Measurements from ENCODE around the gene GPRC5C.

The GPRC5C gene

DNA sequence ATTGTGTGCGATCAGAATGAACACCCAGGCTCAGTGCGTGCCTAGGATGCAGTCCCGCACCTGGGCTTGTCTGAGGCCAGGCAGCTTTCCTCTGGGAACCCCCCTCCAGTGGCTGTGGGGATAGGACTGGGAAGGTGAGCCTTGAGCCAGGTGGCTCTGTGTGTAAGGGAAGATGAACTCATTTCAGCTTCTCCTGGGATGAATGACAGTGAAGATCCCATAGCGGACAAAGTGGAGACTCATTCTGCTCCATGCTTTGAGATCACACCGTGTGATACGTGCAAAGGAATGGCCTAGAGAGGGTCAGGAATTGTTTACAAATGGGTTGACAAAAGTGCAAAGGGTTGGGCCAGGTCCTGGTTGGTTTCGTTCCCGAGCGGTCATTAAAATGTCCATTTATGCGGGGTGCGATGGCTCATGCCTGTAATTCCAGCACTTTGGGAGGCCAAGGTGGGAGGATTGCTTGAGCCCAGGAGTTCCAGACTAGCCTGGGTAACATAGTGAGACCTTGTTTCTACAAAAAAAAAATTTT is 15.8 kb downstream of the GPRC5C start:
- no peak overlapping the region for H3K4me3 ChIP-seq (ENCODE audit: low read depth, low read length)
- DNase-seq (ENCODE audit: low read depth), result no peak
- TF ChIP-seq, protein P1, sequence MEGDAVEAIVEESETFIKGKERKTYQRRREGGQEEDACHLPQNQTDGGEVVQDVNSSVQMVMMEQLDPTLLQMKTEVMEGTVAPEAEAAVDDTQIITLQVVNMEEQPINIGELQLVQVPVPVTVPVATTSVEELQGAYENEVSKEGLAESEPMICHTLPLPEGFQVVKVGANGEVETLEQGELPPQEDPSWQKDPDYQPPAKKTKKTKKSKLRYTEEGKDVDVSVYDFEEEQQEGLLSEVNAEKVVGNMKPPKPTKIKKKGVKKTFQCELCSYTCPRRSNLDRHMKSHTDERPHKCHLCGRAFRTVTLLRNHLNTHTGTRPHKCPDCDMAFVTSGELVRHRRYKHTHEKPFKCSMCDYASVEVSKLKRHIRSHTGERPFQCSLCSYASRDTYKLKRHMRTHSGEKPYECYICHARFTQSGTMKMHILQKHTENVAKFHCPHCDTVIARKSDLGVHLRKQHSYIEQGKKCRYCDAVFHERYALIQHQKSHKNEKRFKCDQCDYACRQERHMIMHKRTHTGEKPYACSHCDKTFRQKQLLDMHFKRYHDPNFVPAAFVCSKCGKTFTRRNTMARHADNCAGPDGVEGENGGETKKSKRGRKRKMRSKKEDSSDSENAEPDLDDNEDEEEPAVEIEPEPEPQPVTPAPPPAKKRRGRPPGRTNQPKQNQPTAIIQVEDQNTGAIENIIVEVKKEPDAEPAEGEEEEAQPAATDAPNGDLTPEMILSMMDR (IDR thresholded peaks at IDR 0.05; ENCODE audit: control insufficient read depth, extremely low read depth, insufficient read depth), result no peak

DNA sequence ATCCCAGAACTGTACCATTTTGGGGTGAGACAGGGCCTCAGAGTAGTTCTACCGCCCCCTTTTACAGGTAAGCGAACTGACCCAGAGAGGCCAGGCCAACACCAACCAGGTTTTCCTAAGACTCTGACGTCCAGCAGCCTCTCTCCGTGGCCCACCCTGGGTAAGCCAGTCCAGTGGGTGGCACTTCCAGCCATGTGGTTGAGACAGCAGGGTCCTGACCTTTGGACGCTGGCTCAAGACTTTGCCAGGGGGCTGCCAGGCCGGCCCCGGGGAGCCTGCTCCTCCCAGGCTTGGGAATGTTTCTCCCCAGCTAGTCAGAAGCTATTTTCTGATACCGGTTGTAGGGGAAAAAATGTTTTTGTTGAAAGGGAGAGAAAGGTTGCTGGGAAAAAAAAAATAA is 16.9 kb downstream of the GPRC5C start:
- DNase-seq (ENCODE audit: low read depth), result no peak

DNA sequence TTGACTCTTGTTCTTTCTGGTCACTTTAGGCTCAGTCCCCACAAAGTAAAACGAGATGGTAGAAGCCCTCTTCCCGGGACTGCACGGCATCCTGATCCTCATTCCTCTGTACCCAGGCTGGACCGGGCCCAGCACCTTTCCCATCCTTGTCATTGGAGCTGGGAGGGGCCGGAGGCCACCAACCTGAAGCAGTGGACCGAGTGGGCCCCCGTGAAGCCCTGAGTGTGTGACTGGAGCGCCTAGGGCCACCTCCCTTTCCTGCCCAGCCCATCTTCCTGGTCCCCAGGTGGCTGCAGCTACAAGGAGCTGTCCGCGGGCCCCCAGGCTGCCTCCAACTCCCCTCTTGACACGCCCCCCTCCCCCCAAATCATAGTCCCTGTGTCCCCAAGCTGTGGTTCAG is 17.4 kb downstream of the GPRC5C start:
- H3K4me3 ChIP-seq (ENCODE audit: low read depth, low read length), result no peak overlapping the region
- no peak for DNase-seq (ENCODE audit: low read depth)
- TF ChIP-seq, protein P1 (IDR thresholded peaks at IDR 0.05; ENCODE audit: control insufficient read depth, extremely low read depth, insufficient read depth), result no peak

More for the DNA sequence above, 16.9 kb downstream of the GPRC5C start:
- TF ChIP-seq, protein P1 (IDR thresholded peaks at IDR 0.05; ENCODE audit: control insufficient read depth, extremely low read depth, insufficient read depth), result no peak
- H3K4me3 ChIP-seq (ENCODE audit: low read depth, low read length), result no peak overlapping the region

DNA sequence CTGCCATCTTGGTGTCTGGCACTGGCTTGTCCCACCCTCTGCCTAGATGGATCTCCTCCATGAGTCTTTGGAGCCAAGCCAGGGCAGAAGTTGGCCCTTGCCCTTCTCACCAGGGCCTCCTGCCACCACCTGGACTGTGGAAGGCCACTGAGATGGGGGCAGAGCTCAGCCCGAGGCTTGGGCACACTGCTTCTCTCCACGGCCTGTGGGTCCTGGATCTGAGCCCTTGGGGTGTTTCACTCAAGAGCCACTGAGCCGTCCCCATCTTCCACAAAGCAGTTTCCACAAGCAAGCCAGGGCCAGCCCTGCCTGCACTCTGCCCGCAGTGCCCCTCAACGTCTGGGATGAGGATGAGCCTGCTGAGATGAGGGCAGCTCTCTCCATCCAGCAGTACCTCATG is 17.9 kb downstream of the GPRC5C start:
- TF ChIP-seq, protein P1 (IDR thresholded peaks at IDR 0.05; ENCODE audit: control insufficient read depth, extremely low read depth, insufficient read depth), result no peak
- no peak for DNase-seq (ENCODE audit: low read depth)
- no peak overlapping the region for H3K4me3 ChIP-seq (ENCODE audit: low read depth, low read length)

DNA sequence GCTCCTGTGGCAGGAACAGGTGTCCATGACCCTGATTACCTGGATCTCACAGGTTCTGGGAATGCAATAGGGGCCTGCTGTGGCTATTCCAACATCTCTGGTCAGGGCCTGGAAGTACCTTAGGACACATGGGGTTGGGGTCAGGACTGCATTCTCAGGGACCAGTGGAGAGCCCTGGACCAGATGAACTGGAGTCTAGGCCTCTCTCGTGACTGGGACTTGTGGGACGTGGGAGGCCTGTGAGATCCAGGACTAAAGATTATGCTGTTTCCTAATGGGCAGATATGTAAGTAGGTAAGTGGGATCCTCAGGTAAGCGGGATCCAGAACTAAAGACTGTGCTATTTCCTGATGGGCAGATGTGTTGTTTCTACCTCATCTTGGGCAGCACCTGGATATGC is 18.3 kb downstream of the GPRC5C start:
- TF ChIP-seq, protein P1 (IDR thresholded peaks at IDR 0.05; ENCODE audit: control insufficient read depth, extremely low read depth, insufficient read depth), result no peak
- no peak for DNase-seq (ENCODE audit: low read depth)
- no peak overlapping the region for H3K4me3 ChIP-seq (ENCODE audit: low read depth, low read length)

DNA sequence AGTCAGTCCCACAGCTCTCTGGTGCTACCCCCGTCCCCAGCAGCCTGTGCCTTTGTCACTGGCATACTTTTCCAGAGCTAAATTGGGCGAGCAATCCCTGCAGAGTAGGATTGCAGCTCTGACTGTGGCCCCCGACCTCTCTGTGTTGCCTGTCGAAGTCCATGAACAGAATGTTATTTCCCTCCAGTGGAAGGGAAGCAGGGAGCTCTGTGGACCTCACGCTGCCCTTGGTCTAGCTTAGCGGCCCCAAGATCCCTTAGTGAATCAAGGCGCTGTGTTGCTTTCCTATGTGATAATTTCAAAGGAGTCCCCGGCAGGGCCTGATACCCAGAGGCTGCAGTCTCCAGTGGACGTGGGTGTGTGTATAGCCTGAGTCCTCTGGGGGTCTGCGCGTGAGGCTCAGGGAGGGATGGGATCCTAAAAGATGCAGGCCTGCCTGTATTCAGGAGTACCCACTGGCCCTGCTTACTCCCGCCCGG is 19.1 kb downstream of the GPRC5C start:
- no peak for DNase-seq (ENCODE audit: low read depth)
- no peak overlapping the region for H3K4me3 ChIP-seq (ENCODE audit: low read depth, low read length)
- TF ChIP-seq, protein P1 (IDR thresholded peaks at IDR 0.05; ENCODE audit: control insufficient read depth, extremely low read depth, insufficient read depth), result no peak

DNA sequence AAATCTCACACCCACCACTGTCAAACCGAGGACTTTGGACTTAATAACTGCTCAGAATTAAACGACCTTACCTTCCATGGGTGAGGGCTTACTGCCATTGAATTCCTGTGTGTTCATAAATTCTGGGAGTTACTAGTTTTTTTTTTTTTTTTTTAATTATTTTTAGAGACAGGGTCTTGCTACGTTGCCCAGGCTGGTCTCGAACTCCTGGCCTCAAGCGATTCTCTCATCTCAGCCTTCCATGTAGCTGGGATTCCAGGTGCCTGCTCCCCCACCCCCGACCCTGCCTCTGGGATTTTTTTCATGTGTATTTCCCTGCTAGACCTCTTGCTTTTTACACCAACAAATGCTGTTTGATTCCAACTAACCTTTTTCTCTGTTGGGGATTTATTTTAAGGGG is 19.7 kb downstream of the GPRC5C start:
- TF ChIP-seq, protein P1 (IDR thresholded peaks at IDR 0.05; ENCODE audit: control insufficient read depth, extremely low read depth, insufficient read depth), result no peak
- no peak for DNase-seq (ENCODE audit: low read depth)
- no peak overlapping the region for H3K4me3 ChIP-seq (ENCODE audit: low read depth, low read length)

Measured in LNCaP clone FGC (cell line).